ENCODE results near the gene ZNF683.
A peak's percentile ranks its signal among the peaks of the same experiment; 100 is the strongest.
"Not testable (repeated sequence)": the region's sequence is repeated elsewhere in the genome, so short reads cannot be mapped to it uniquely, and the experiment has no call there.

The ZNF683 gene

GRCh38 chr1:26372611-26373010 is at the start of gene ZNF683:
ZNF683 (minus strand) TSS chr1:26372750; CDS start chr1:26368571, 4,179 bp downstream.
- DNase-seq (ENCODE audit: low read depth in 3 of 3), result not testable (repeated sequence)

- DNase-seq (ENCODE audit: low read depth in 3 of 3), result no peak
Observed at GRCh38 chr1:26419494-26419893, 46.9 kb upstream of the ZNF683 start.

GRCh38 chr1:26418865-26419349 is 46.4 kb upstream of the ZNF683 start:
- no peak for DNase-seq (ENCODE audit: low read depth in 3 of 3)

- DNase-seq (ENCODE audit: low read depth in 3 of 3), result peak; percentile 73 to 85 (median 77)
Observed at GRCh38 chr1:26417111-26417759, 44.7 kb upstream of the ZNF683 start.

GRCh38 chr1:26413031-26413430 is 40.5 kb upstream of the ZNF683 start:
- no peak for DNase-seq (ENCODE audit: low read depth in 3 of 3)

GRCh38 chr1:26412180-26412840 is 39.8 kb upstream of the ZNF683 start:
- no peak for DNase-seq (ENCODE audit: low read depth in 3 of 3)

GRCh38 chr1:26411624-26412074 is 39.1 kb upstream of the ZNF683 start:
- no peak for DNase-seq (ENCODE audit: low read depth in 3 of 3)

- DNase-seq (ENCODE audit: low read depth in 3 of 3), result no peak
Observed at GRCh38 chr1:26410706-26411623, 38.4 kb upstream of the ZNF683 start, which contains the start of gene LIN28A. LIN28A (plus strand) TSS chr1:26410817; CDS start chr1:26410892, 75 bp downstream.

- no peak for DNase-seq (ENCODE audit: low read depth in 3 of 3)
Observed at GRCh38 chr1:26409191-26409807, 36.7 kb upstream of the ZNF683 start.

- DNase-seq (ENCODE audit: low read depth in 3 of 3), result peak; percentile 56 to 69 (median 67)
Observed at GRCh38 chr1:26408604-26409003, 36.1 kb upstream of the ZNF683 start.

GRCh38 chr1:26405281-26405915 is 32.8 kb upstream of the ZNF683 start:
- DNase-seq (ENCODE audit: low read depth in 3 of 3), result no peak

- no peak for DNase-seq (ENCODE audit: low read depth in 3 of 3)
Observed at GRCh38 chr1:26404641-26405040, 32.1 kb upstream of the ZNF683 start.

- DNase-seq (ENCODE audit: low read depth in 3 of 3), result no peak
Observed at GRCh38 chr1:26403656-26404055, 31.1 kb upstream of the ZNF683 start.

- DNase-seq (ENCODE audit: low read depth in 3 of 3), result no peak
Observed at GRCh38 chr1:26401891-26402290, 29.3 kb upstream of the ZNF683 start.

- DNase-seq (ENCODE audit: low read depth in 3 of 3), result no peak
Observed at GRCh38 chr1:26399034-26399433, 26.5 kb upstream of the ZNF683 start.

GRCh38 chr1:26395754-26396153 is 23.2 kb upstream of the ZNF683 start:
- no peak for DNase-seq (ENCODE audit: low read depth in 3 of 3)

GRCh38 chr1:26391450-26391849 is 18.9 kb upstream of the ZNF683 start:
- peak in 1 of 3 experiments; percentile 23 for DNase-seq (ENCODE audit: low read depth in 3 of 3)

GRCh38 chr1:26389604-26390247 is 17.2 kb upstream of the ZNF683 start:
- DNase-seq (ENCODE audit: low read depth in 3 of 3), result no peak

- no peak for DNase-seq (ENCODE audit: low read depth in 3 of 3)
Observed at GRCh38 chr1:26388791-26389445, 16.4 kb upstream of the ZNF683 start.

GRCh38 chr1:26387447-26387846 is 14.9 kb upstream of the ZNF683 start:
- DNase-seq (ENCODE audit: low read depth in 3 of 3), result no peak

Measured in stimulated activated CD4-positive, alpha-beta T cell treated with anti-CD3 and anti-CD28 coated beads, TNF-alpha, amount 100 ng/mL, for 24 hours (primary cell).